Kidney (tissue), 22 donors: Measurements from ENCODE around the gene CYP1A1. TPM values are rescaled to one million over a fixed set of nuclear protein-coding genes. Genes with fewer than 3 reads are reported as not detected.

Experiments
- DNase-seq, 5 donors: peaks; one replicate each; pipeline ENCODE4 v3.0.0-alpha.2; 2013 to 2020
- FAIRE-seq: peaks from 2 replicates; lab custom pipeline; 2012; peaks lifted over from hg19 to GRCh38; lab: Jason Lieb, UNC
- H3K27ac ChIP-seq, 2 donors: one replicate each; pipeline ENCODE4 v1.7.0; 2013; ENCODE audit warnings: low read depth in 2 of 2, low read length in 2 of 2, inconsistent platforms in 1 of 2
- H3K27me3 ChIP-seq: one replicate; pipeline ENCODE4 v1.7.1; 2013; ENCODE audit warnings: low read length, inconsistent platforms; ENCODE audit not compliant: control insufficient read depth, insufficient read depth
- H3K36me3 ChIP-seq, 3 donors: one replicate each; pipeline versions ENCODE4 v1.7.0 to v1.7.1; 2013; ENCODE audit warnings: low read length in 3 of 3, control low read depth in 1 of 3, inconsistent platforms in 1 of 3; ENCODE audit not compliant: insufficient read depth in 3 of 3, control insufficient read depth in 2 of 3
- H3K4me1 ChIP-seq, 3 donors: one replicate each; pipeline versions ENCODE4 v1.7.0 to v1.7.1; 2013; ENCODE audit warnings: low read length in 3 of 3, inconsistent platforms in 1 of 3, low read depth in 1 of 3; ENCODE audit not compliant: control insufficient read depth in 2 of 3, insufficient read depth in 2 of 3
- H3K4me3 ChIP-seq, 3 donors: one replicate each; pipeline versions ENCODE4 v1.7.0 to v1.8.1; 2013; ENCODE audit warnings: low read length in 3 of 3, control low read depth in 1 of 3, inconsistent platforms in 1 of 3
- H3K9ac ChIP-seq, 3 donors: one replicate each; pipeline versions ENCODE4 v1.7.0 to v1.7.1; 2013; ENCODE audit warnings: low read length in 3 of 3, control low read depth in 1 of 3, inconsistent platforms in 1 of 3
- H3K9me3 ChIP-seq, 3 donors: one replicate each; pipeline versions ENCODE4 v1.7.0 to v1.7.1; 2013; ENCODE audit warnings: low read length in 3 of 3, control low read depth in 1 of 3, inconsistent platforms in 1 of 3; ENCODE audit not compliant: control insufficient read depth in 2 of 3, insufficient read depth in 1 of 3
- intact Hi-C: fragments of 100-400 bp; cut with DNase I; formaldehyde crosslinking; loops from one replicate; pipeline ENCODE4 v1.11.1; 2022
- long read RNA-seq, 10 donors: library from polyadenylated mRNA in 1 of 10; unstranded in 1 of 10; transcript quantifications; one replicate each; pipeline ENCODE4 v2.0.0 and lab custom pipeline, GENCODE V29; 2021 to 2026
- polyA plus RNA-seq: library from polyadenylated mRNA; stranded (reverse); fragments of 350-450 nt; fragmentation: Illumina TruSeq; extraction: RNeasy Lipid Tissue Mini Kit (QIAGEN cat#74804); gene quantifications from one replicate; pipeline ENCODE4 v1.2.3, GENCODE V29; 2014; ENCODE audit warnings: low read depth, low replicate concordance; ENCODE audit not compliant: insufficient read depth
- total RNA-seq: library from RNA; stranded (reverse); fragmentation: NEBNext Ultra II Directional; extraction: Animal tissue kit (Norgen Biotek cat#: 25700); gene quantifications from one replicate; pipeline ENCODE4 v1.2.1, GENCODE V29; 2021
- TF ChIP-seq, protein P1 (sequence below): IDR thresholded peaks from 3 replicates; pipeline ENCODE4 v1.5.1; 2012; ENCODE audit warnings: mild to moderate bottlenecking, moderate library complexity, borderline replicate concordance; ENCODE audit not compliant: insufficient read depth; ENCODE audit errors: extremely low read depth
- donor health status: control.
- donor health status: control.
- donor health status: control.
- donor health status: control.
- donor health status: control.
- donor health status: DM: yes; HTN: yes; CAD: no.
- donor health status: Normal renal cell carcinoma (clear cell type).

CYP1A1 gene, protein sequence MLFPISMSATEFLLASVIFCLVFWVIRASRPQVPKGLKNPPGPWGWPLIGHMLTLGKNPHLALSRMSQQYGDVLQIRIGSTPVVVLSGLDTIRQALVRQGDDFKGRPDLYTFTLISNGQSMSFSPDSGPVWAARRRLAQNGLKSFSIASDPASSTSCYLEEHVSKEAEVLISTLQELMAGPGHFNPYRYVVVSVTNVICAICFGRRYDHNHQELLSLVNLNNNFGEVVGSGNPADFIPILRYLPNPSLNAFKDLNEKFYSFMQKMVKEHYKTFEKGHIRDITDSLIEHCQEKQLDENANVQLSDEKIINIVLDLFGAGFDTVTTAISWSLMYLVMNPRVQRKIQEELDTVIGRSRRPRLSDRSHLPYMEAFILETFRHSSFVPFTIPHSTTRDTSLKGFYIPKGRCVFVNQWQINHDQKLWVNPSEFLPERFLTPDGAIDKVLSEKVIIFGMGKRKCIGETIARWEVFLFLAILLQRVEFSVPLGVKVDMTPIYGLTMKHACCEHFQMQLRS
- total RNA-seq (0.13 TPM), polyA plus RNA-seq (0.26 TPM)
- long read RNA-seq, donor 1, result 0 reads
- long read RNA-seq, donor 2, result 0 reads
- long read RNA-seq, donor 3, result 0 reads
- long read RNA-seq, donor 4, result 0 reads
- long read RNA-seq, donor 5, result 0 reads
- long read RNA-seq, donor 6, result 0 reads
- long read RNA-seq, donor 7, result 0 reads
- long read RNA-seq, donor 8, result 0 reads
- long read RNA-seq, donor 9, result 0 reads
- long read RNA-seq, donor 10, result 0 reads

DNA sequence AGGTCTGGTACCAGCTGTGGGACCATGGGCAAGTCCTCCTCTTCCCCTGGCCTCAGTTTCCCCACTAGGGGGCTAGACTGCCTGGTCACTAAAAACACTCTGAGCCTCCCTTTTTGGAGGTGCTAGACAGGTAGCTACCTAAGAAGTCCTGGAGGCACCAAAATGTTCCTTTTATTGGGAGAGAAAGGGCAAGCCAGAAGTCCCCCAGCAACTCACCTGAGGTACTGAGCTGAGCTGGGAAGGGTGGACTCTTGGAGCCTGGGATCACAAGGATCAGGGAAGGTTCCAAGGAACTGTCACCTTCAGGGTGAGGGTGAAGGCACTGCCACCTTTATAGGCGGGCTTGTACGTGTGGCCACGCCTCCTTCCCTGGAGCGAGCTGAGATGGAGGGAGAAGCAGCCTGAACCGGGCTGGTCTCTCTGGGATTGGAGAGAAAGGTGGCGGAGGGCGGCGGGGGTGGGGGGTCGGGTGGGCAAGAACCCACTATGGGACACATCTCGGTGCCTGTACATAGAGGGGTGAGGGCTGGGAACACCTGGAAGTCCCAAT, at the start of gene CYP1A1:
TSS of gene CYP1A1 (minus strand) at position 304 of the 550 bp plus-strand sequence. CDS start 2,431 bp downstream, outside the sequence.
- Histone ChIP-seq H3K4me1 (peaks cover 0 to 4% (median 0%) of the 10 kb centered on the region in 3 donors), H3K4me3 (peak within 1 kb of the TSS in 2 of 3 donors; percentile 32 to 53), H3K36me3 (no peaks in the 10 kb centered on the region), H3K27me3 (peaks cover 9% of the 10 kb centered on the region), H3K9me3 (no peaks in the 10 kb centered on the region), H3K9ac (no peak within 1 kb of the TSS), H3K27ac (no peak within 1 kb of the TSS)
- FAIRE-seq (no peak), DNase-seq (peak in 4 of 5 donors; percentile 14 to 35 (median 22))
- intact Hi-C loops, result no loop called here
- TF ChIP-seq, protein P1, sequence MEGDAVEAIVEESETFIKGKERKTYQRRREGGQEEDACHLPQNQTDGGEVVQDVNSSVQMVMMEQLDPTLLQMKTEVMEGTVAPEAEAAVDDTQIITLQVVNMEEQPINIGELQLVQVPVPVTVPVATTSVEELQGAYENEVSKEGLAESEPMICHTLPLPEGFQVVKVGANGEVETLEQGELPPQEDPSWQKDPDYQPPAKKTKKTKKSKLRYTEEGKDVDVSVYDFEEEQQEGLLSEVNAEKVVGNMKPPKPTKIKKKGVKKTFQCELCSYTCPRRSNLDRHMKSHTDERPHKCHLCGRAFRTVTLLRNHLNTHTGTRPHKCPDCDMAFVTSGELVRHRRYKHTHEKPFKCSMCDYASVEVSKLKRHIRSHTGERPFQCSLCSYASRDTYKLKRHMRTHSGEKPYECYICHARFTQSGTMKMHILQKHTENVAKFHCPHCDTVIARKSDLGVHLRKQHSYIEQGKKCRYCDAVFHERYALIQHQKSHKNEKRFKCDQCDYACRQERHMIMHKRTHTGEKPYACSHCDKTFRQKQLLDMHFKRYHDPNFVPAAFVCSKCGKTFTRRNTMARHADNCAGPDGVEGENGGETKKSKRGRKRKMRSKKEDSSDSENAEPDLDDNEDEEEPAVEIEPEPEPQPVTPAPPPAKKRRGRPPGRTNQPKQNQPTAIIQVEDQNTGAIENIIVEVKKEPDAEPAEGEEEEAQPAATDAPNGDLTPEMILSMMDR, result no peak

DNA sequence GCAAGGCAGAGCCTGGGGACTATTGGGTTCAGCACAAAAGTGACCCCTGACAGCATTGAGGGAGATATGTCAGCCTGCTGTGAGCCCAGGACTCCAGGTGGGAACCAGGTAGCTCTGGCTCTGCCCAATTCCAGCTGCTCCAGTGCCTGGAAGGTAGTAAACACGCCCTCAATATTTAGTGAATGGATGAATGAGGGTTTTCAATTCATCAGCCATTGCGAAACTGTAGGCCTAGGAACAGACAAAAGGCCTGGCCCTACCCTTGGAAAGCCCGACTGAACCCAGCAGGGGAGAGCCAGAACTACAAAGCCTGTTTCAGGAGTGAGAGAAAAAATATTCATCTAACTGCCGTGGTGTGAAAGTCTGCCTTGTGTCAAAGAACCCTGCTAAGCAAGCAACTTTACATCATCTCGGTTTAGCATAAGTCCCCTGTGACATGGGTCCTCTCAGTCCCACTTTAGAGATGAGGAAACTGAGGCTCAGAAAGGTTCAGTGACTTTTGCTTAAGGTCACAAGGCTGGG, 48.5 kb upstream of the CYP1A1 start:
- no peak overlapping the region for H3K27ac ChIP-seq
- FAIRE-seq, result no peak

DNA sequence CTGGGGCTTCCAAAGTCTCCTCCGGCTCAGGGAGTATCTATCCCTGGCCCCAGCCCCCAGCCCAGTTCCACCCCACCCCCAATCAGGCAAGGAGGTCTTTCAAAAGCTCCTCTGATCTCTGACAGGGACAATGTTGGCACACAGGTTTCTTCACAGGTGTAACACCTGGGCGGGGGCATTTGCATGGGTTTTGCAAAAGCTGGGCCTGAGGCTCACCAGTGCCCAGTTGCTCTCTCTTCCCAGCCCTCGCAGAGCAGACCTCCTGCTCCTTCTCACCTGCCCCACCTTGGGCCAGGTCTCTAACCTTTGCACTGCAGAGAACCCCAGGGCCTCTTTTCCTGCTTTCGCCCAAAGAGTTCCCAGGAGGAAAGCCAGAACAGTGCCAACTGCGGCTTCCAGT, 48.0 kb upstream of the CYP1A1 start:
- no peak for FAIRE-seq
- Histone ChIP-seq H3K9ac (no peak overlapping the region), H3K36me3 (no peaks in the 10 kb centered on the region)

More for the DNA sequence above, 48.5 kb upstream of the CYP1A1 start:
- no peak for DNase-seq
- H3K27me3 ChIP-seq, result no peaks in the 10 kb centered on the region
- H3K9me3 ChIP-seq, result no peaks in the 10 kb centered on the region
- peaks cover 0 to 11% (median 0%) of the 10 kb centered on the region in 3 donors for H3K4me1 ChIP-seq
- intact Hi-C loops, result loop anchor here (5.0 kb wide), 1 partner anchor 179 kb away; no protein-coding TSS in a partner anchor
- no peaks in the 10 kb centered on the region for H3K36me3 ChIP-seq
- no peak overlapping the region for H3K4me3 ChIP-seq
- no peak overlapping the region for H3K9ac ChIP-seq
- TF ChIP-seq, protein P1, result no peak

More for the DNA sequence above, 48.0 kb upstream of the CYP1A1 start:
- Histone ChIP-seq H3K4me3 (no peak overlapping the region), H3K9me3 (no peaks in the 10 kb centered on the region), H3K27me3 (no peaks in the 10 kb centered on the region), H3K4me1 (peaks cover 0 to 11% (median 0%) of the 10 kb centered on the region in 3 donors), H3K27ac (no peak overlapping the region)
- intact Hi-C loops, result loop anchor here (5.0 kb wide), 1 partner anchor 179 kb away; no protein-coding TSS in a partner anchor
- TF ChIP-seq, protein P1, result no peak
- no peak for DNase-seq
